ENCODE measurements around the gene GRAP. TPM values are rescaled to one million over a fixed set of nuclear protein-coding genes. Genes with fewer than 3 reads are reported as not detected.
"Not testable (repeated sequence)": the region's sequence is repeated elsewhere in the genome, so short reads cannot be mapped to it uniquely, and the experiment has no call there.

The GRAP gene
- total RNA-seq: 8.1 TPM

GRCh38 chr17:19046782-19047375, at the start of gene GRAP:
Gene GRAP, minus strand, starts transcription at chr17:19046957. Its CDS starts 31 bp downstream, at chr17:19046926.
- DNase-seq: not testable (repeated sequence)

DNA sequence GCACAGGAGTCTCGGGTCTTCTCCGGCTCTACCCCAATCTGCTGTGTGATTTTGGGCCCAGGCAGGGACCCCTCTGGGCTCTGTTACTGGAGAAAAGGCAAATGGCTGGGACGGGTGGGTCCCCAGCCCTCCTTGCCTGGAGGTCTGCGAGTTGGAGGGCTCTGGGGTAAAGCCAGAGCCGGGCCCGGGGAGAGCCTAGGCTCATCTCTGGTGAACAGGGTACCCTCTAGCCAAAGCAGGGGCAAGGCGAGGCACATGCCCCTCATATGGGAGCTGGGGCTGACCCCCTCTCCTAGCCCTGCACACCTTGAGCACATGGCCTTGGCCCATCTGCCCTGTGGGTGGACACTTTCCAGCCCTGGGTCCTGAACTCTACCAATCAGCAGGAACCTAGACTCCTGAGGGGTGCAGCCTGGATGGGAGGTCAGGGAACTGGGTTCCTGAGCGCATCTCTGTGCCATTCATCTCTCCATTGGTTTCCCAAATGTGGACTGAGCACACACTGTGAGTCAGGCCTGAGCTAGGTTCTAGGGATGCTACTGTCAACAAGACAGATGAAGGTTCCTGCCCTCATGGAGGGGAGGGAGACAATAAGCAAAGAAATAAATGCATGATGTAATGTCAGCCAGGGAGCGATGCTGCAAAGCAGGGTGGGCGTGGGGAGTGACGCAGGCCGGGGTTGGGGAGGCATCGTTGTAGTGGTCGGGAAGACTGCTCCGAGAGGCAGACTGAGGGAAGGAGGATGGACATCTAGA, 47.1 kb upstream of the GRAP start:
- not testable (repeated sequence) for DNase-seq

DNA sequence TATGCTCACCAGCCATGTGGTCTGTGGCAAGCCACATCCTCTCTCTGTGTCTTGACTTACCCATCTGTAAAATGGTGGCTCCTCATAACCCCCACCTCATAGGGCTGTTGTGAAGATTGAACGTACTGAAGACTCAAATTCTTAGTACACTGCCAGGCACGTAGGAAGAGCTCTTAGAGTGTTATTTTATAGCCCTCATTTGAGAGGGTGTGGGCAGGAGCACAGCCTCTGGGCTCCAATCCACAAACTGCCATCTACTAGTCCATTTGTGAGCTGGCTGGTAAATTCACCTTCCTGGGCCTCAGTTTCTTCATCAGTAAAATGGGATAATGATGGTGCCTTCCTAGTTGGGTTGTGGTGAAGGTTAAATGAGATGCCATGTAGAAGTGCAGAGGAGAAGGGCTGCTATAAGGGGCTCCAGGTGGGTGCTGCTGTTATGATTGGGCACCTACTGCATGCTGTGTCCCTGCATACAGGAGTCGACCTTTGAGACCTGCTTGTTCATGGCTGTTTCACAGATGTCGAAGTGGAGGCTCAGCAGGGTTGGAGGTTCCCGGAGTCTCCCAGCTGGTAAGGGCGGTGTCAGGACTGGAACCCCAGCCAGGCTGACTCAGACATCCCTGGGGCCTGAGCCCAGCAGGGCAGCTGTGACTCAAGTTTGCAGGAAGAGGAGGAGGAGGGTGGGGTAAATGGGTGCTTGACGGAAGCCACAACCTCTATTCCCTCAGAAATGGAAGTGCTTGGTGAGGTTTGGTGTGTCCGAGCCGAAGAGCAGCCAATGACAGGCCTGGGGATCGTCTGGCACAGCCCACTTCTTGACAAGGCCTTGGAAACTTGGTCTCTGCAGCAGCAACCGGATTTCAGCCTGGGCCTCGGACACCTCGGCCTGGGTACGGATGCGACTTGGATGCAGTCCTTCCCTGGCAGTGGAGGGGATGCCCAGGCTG, 46.3 kb upstream of the GRAP start:
- not testable (repeated sequence) for DNase-seq

GRCh38 chr17:19090058-19090772, 43.5 kb upstream of the GRAP start:
- not testable (repeated sequence) for DNase-seq

DNA sequence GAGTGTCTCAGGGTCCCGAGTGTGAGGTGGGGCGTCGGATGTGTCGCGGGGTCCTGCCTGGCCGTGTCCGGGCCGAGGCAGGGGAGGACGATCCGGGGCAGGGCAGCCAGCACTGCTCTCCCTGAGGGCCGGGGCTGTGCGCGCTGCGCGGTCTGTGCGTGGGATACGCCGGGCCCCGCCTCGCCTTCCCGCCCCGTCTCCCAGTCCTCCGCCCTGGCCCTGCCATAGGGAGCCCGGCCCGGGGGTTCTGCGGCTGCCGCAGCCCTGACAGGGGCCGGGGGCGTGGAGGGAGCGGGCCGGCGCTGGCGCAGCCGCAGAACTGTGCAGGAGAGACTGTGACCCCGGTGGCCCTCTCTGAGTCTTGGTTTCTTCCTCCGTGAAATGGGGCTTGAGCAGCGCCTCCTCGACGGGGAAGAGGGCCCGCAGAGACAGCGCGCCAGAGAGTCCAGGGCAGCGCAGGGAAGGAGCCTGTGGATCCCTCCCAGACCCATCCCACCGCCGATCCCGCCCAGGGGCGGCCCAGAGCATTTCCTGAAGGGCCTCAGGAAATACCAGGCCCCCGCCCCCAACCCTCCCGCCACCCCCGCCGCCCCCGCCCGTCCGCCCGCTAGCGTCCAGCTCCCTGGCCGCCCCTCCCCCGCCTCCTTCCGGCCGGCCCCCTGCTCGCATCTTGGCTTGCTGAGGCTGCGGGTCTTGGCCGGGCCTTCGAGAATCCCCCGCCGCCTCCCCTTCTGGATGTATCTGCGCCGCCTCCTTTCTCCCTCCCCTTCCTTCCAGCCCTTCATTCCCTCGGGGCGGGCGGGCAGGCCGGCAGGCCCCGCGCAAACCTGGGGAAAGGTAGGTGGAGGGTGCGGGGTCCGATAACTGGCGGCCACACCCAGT, 42.3 kb upstream of the GRAP start:
- not testable (repeated sequence) for DNase-seq

DNA sequence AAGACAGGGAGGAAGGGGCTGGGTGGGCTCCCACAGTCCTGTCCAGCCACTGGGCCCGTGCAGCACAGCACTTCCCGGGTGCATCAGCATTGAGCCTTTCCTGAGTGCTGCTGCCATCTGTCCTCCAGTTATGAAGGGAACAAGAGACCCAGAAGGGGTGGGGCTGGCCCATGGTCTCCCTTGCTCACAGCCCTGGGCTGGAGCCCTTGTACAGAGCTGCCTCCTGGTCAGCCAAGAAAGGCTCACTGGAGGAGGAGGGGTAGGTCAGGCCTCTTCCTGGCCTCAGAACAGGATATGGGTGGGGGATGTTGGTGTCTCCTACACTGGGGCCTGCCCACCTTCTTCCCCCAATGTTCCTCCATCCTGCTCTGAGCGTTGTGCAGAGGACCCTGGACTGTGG, 30.6 kb upstream of the GRAP start:
- not testable (repeated sequence) for DNase-seq

- not testable (repeated sequence) for DNase-seq
These were observed 29.8 kb upstream of the GRAP start for GRCh38 chr17:19076398-19077192.

GRCh38 chr17:19070318-19071168, 23.8 kb upstream of the GRAP start:
- not testable (repeated sequence) for DNase-seq

- DNase-seq: peak; percentile 1
These were observed 17.6 kb upstream of the GRAP start for GRCh38 chr17:19064378-19064777.

- DNase-seq: not testable (repeated sequence)
These were observed 16.7 kb upstream of the GRAP start for GRCh38 chr17:19063326-19063956.

DNA sequence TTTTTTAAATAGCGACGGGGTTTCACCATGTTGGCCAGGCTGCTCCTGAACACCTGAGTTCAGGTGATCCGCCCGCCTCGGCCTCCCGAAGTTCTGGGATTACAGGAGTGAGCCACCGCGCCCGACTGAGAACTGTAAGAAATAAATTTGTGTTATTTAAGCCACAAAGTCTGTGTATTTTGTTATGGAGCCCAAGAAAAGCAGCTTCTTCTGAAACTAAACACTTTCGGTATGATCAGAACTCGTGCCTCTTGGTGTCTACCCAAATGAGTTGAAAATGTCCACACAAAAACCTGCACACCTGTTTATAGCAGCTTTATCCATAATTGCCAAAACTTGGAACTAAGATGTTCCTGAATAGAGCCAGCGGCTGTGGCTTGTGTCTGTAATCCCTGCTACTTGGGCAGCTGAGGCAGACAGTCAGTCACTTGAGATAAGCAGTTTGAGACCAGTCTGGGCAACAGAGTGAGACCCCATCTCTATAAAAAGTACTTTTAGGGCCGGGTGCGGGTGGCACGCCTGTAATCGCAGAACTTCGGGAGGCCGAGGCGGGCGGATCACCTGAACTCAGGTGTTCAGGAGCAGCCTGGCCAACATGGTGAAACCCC, 16.1 kb upstream of the GRAP start:
- DNase-seq: not testable (repeated sequence)

DNA sequence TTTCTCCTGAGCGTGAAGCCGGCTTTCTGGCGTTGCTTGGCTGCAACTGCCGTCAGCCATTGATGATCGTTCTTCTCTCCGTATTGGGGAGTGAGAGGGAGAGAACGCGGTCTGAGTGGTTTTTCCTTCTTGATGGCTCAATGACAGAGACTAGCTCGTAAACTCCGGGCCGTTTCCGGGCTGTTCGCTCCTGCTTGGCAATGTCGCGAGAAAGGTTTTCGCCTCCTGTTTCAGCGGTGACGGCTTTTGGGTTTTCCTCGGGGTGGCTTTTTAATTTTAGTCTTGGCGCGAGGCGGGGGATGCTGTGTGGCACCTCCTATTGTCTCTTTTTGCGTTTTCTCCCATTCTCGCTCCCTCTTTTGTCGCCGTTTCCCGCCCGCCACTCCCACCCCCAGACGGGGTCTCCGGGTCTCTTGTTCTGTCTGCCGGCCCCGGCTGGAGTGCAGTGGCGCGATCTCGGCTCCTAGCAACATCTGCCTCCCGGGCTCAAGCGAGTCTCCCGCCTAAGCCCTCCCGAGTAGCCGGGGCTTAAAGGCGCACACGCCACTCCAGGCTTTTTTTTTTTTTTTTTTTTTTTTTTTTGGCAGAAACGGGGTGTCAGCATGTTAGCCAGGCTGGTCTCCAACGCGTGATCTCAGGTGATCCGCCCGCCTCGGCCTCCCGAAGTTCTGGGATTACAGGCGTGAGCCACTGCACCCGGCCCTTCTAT, 15.4 kb upstream of the GRAP start:
- DNase-seq: not testable (repeated sequence)

GRCh38 chr17:19055447-19055846, 8.7 kb upstream of the GRAP start:
- not testable (repeated sequence) for DNase-seq

DNA sequence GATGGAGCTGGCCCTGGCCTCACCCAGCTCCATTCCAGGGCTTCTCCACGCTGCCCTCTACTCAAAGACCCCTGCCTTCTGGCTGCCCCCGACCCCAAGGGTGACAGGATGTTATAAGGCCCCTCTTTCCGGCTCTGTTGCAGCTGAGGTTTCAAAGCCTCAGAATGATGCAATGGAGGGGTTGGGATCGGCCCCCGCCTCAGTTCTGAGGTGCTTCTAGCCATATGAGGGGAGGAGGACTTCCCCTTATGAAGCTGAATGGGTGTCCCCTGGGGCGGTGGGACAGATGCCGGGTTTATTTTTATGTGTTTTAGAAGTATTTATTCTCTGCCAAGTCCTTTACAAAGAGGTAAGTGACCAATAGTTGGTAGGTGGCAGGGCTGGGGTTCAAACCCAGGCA, 2.1 kb upstream of the GRAP start:
- not testable (repeated sequence) for DNase-seq

- DNase-seq: not testable (repeated sequence)
These were observed 753 bp upstream of the GRAP start for GRCh38 chr17:19047510-19047909.

GRCh38 chr17:19044643-19045042, 2.1 kb downstream of the GRAP start:
- not testable (repeated sequence) for DNase-seq

GRCh38 chr17:19043032-19043431, 3.7 kb downstream of the GRAP start:
- not testable (repeated sequence) for DNase-seq

Measured in tongue (tissue), 2 donors.